ENCODE data around the gene FANK1.
"Not testable (repeated sequence)": the region's sequence is repeated elsewhere in the genome, so short reads cannot be mapped to it uniquely, and the experiment has no call there.

FANK1 gene

DNA sequence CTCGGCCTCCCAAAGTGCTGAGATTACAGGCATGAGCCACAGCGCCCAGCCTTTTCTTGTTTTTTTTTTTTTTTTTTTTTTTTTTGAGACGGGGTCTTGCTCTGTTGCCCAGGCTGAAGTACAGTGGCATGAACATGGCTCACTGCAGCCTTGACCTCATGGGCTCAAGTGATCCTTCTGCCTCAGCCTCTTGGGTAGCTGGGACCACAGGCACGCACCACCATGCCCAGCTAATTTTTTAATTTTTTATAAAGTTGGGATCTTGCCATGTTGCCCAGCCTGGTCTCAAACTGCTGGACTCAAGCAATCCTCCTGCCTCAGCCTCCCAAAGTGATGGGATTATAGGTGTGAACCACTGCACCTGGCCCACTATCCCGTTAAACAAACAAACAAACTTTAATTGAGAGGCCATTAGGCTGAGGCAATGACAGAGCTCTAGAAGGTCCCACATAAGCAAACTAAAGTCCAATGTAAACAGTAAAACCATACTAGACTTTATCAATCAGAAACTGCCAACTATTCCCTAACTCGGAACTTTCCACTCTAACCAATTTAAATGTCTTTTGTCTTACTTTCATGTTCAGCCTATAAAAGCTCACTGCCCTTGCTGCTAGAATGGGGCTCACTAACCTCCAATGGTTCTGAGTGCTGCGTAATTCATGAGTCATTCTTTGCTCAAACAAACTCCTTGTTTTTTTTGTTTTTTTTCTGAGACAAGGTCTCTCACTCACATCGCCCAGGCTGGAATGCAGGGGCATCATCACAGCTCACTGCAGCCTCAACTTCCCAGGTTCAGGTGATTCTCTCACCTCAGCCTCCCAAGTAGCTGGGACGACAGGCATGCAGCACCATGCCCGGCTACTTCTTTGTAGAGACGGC is 17.2 kb upstream of the FANK1 start:
- Histone ChIP-seq H3K27me3 (ENCODE audit: insufficient read depth, insufficient read length) (no peaks in the 10 kb centered on the region), H3K4me3 (ENCODE audit: insufficient read length, low read depth) (no peak overlapping the region), H3K9ac (ENCODE audit: insufficient read length, low read depth) (no peak overlapping the region), H3K9me3 (ENCODE audit: insufficient read depth, low read length) (peaks cover 15% of the 10 kb centered on the region), H3K36me3 (ENCODE audit: insufficient read depth, insufficient read length, low read length) (peaks cover 8% of the 10 kb centered on the region), H3K4me1 (ENCODE audit: insufficient read depth, insufficient read length) (peaks cover 2% of the 10 kb centered on the region)
- no peak for DNase-seq (ENCODE audit: low read depth, low spot score)
- TF ChIP-seq SUZ12 (IDR thresholded peaks at IDR 0.05; ENCODE audit: extremely low read depth, insufficient read depth, insufficient read length) (no peak), YY1 (IDR thresholded peaks at IDR 0.05; ENCODE audit: insufficient read depth, insufficient read length) (no peak), ZNF274 (IDR thresholded peaks at IDR 0.05; ENCODE audit: low read depth, low read length) (no peak)

DNA sequence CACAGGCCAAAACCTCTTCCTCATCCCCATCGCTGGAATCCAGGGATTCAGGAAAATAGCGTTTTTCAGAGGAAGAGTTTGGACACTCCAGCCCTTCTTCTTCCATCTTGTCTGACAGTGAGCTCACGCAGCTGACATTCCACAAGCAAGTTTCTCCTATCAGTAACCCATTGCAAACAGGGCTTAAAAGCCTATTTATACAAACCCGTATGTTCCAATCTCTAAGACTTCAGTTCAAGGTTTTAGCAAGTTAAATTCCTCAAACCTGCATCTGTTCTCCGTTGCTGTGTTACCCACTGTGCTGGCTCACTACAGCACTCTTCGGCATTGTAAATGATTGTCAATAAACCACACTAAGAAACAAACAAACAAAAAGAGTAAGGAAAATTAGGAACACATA is 15.6 kb upstream of the FANK1 start:
- DNase-seq (ENCODE audit: low read depth, low spot score) = no peak
- TF ChIP-seq ZNF274 (IDR thresholded peaks at IDR 0.05; ENCODE audit: low read depth, low read length) (no peak), YY1 (IDR thresholded peaks at IDR 0.05; ENCODE audit: insufficient read depth, insufficient read length) (no peak), SUZ12 (IDR thresholded peaks at IDR 0.05; ENCODE audit: extremely low read depth, insufficient read depth, insufficient read length) (no peak)
- Histone ChIP-seq H3K4me3 (ENCODE audit: insufficient read length, low read depth) (no peak overlapping the region), H3K9ac (ENCODE audit: insufficient read length, low read depth) (no peak overlapping the region), H3K27me3 (ENCODE audit: insufficient read depth, insufficient read length) (no peaks in the 10 kb centered on the region), H3K36me3 (ENCODE audit: insufficient read depth, insufficient read length, low read length) (peaks cover 13% of the 10 kb centered on the region), H3K4me1 (ENCODE audit: insufficient read depth, insufficient read length) (peaks cover 2% of the 10 kb centered on the region), H3K9me3 (ENCODE audit: insufficient read depth, low read length) (peaks cover 12% of the 10 kb centered on the region)

DNA sequence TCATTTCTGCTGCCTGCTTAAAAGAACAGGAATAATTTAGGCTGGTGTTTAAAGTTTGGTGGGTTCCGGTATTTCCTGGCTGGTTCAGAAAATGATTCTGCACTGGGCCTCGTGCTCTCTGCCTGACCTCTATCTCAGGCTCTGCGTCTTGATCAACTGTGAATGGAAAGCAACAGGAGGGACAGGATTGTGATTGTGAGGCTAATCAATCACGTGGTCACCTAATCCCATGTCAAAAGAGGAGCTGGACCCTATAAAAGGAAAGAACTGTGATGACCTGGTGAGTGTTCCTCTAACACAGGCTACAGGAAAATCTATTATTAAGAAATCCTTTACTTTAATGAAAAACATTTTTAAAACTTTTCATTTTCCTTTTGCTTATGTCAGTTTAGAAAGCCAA is 15.2 kb upstream of the FANK1 start, which contains the start of gene DHX32:
DHX32 (minus strand) TSS at position 101 of the 400 bp plus-strand sequence. CDS start 468 bp downstream, outside the sequence.
- Histone ChIP-seq H3K4me3 (ENCODE audit: insufficient read length, low read depth) (no peak within 1 kb of the TSS), H3K36me3 (ENCODE audit: insufficient read depth, insufficient read length, low read length) (peaks cover 9% of the 10 kb centered on the region), H3K9me3 (ENCODE audit: insufficient read depth, low read length) (peaks cover 7% of the 10 kb centered on the region), H3K9ac (ENCODE audit: insufficient read length, low read depth) (no peak within 1 kb of the TSS), H3K4me1 (ENCODE audit: insufficient read depth, insufficient read length) (peaks cover 2% of the 10 kb centered on the region), H3K27me3 (ENCODE audit: insufficient read depth, insufficient read length) (no peaks in the 10 kb centered on the region)
- DNase-seq (ENCODE audit: low read depth, low spot score) = peak; percentile 75
- TF ChIP-seq ZNF274 (IDR thresholded peaks at IDR 0.05; ENCODE audit: low read depth, low read length) (no peak), YY1 (IDR thresholded peaks at IDR 0.05; ENCODE audit: insufficient read depth, insufficient read length) (no peak), SUZ12 (IDR thresholded peaks at IDR 0.05; ENCODE audit: extremely low read depth, insufficient read depth, insufficient read length) (no peak)

DNA sequence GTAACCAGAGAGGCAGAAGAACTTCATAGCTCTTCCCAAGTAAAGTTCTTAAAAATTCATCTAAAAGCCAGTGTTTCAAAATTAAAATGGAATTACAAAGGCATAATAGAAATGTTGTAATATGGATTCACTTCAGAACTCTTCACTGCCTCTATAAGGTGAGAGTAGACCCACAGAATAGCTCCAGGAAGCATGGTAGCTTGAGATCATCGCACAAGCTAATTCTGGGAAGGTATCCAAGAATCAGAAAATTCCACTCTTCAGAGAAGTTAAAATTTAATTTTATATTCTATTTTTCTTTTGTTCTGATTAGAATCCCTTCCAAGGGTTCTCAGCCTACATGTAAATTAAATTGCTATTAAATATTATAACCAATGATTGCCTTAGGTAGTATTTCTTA is 13.8 kb upstream of the FANK1 start:
- DNase-seq (ENCODE audit: low read depth, low spot score) = no peak
- Histone ChIP-seq H3K27me3 (ENCODE audit: insufficient read depth, insufficient read length) (no peaks in the 10 kb centered on the region), H3K4me1 (ENCODE audit: insufficient read depth, insufficient read length) (peaks cover 2% of the 10 kb centered on the region), H3K9ac (ENCODE audit: insufficient read length, low read depth) (no peak overlapping the region), H3K9me3 (ENCODE audit: insufficient read depth, low read length) (no peaks in the 10 kb centered on the region), H3K4me3 (ENCODE audit: insufficient read length, low read depth) (no peak overlapping the region), H3K36me3 (ENCODE audit: insufficient read depth, insufficient read length, low read length) (peaks cover 5% of the 10 kb centered on the region)
- TF ChIP-seq ZNF274 (IDR thresholded peaks at IDR 0.05; ENCODE audit: low read depth, low read length) (no peak), YY1 (IDR thresholded peaks at IDR 0.05; ENCODE audit: insufficient read depth, insufficient read length) (no peak), SUZ12 (IDR thresholded peaks at IDR 0.05; ENCODE audit: extremely low read depth, insufficient read depth, insufficient read length) (no peak)

DNA sequence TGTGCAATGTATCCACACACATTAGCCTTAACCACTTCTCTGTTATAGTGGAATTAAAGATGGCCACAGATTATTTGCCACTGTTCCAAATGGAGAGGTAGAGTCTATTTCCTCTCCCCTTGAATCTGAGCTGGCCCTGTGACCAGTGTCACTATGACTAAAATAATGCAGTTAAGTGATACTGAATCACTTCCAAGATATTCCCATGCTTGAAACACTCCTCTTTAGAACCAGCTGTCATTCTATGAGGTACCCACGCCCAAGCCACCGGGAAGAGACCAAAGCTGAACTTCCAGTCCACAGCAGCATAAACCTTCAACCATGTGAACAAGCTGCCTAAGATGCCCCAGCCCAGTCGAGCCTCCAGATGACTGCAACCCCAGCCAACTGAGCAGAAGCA is 13.2 kb upstream of the FANK1 start:
- DNase-seq (ENCODE audit: low read depth, low spot score) = no peak
- Histone ChIP-seq H3K36me3 (ENCODE audit: insufficient read depth, insufficient read length, low read length) (peaks cover 5% of the 10 kb centered on the region), H3K9me3 (ENCODE audit: insufficient read depth, low read length) (no peaks in the 10 kb centered on the region), H3K4me3 (ENCODE audit: insufficient read length, low read depth) (no peak overlapping the region), H3K27me3 (ENCODE audit: insufficient read depth, insufficient read length) (no peaks in the 10 kb centered on the region), H3K4me1 (ENCODE audit: insufficient read depth, insufficient read length) (peaks cover 2% of the 10 kb centered on the region), H3K9ac (ENCODE audit: insufficient read length, low read depth) (no peak overlapping the region)
- TF ChIP-seq YY1 (IDR thresholded peaks at IDR 0.05; ENCODE audit: insufficient read depth, insufficient read length) (no peak), SUZ12 (IDR thresholded peaks at IDR 0.05; ENCODE audit: extremely low read depth, insufficient read depth, insufficient read length) (no peak), ZNF274 (IDR thresholded peaks at IDR 0.05; ENCODE audit: low read depth, low read length) (no peak)

DNA sequence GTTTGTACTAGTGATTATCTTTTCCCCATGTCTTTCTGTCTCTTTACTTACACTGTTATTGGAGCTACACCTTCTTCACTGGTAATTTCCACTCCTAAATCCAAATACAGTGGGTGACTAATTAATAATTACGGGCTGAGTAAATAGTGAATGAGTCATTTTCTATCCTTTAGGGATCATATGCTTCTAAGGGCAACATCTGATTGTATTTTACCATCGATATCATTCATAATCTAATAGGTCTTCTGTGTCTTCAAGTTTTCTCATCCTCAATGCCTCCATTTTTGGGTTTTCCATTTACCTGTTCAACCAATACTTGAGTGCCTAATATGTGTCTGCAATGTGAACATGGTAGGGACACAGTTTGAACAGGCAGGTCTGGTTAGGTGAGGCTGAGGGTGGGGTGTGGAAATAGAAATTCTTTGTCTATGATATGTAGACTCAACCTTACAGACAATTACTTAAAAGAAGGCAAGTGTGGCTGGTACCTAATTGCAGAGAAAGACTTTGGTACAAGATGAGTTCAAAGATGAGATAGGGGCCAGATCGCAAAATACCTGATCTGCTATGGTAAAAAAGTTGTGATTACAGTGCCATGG is 9.4 kb upstream of the FANK1 start:
- no peak overlapping the region for H3K9ac ChIP-seq (ENCODE audit: insufficient read length, low read depth)
- TF ChIP-seq YY1 (IDR thresholded peaks at IDR 0.05; ENCODE audit: insufficient read depth, insufficient read length) (no peak), SUZ12 (IDR thresholded peaks at IDR 0.05; ENCODE audit: extremely low read depth, insufficient read depth, insufficient read length) (no peak), ZNF274 (IDR thresholded peaks at IDR 0.05; ENCODE audit: low read depth, low read length) (no peak)
- peaks cover 5% of the 10 kb centered on the region for H3K36me3 ChIP-seq (ENCODE audit: insufficient read depth, insufficient read length, low read length)
- DNase-seq (ENCODE audit: low read depth, low spot score) = no peak
- no peaks in the 10 kb centered on the region for H3K9me3 ChIP-seq (ENCODE audit: insufficient read depth, low read length)
- H3K27me3 ChIP-seq (ENCODE audit: insufficient read depth, insufficient read length) = no peaks in the 10 kb centered on the region
- no peaks in the 10 kb centered on the region for H3K4me1 ChIP-seq (ENCODE audit: insufficient read depth, insufficient read length)
- H3K4me3 ChIP-seq (ENCODE audit: insufficient read length, low read depth) = no peak overlapping the region

DNA sequence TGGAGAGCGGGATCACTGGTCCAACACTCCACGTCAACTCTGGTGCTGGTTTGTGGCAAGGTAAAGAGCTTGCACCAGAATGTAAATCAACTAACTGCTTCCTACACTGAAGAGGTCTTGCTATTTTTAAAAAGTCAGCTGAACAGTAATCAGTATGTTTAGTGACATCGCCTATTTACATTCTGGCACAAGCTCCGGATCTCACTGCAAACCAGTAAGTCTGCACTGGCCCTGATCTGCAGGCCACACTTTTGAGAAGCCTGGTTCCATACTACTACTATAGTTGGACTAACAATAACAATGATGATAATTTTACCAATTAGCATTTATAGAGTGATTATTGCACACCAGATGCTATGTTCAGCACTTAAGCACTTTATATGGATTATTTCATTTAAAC is 6.9 kb upstream of the FANK1 start:
- H3K4me3 ChIP-seq (ENCODE audit: insufficient read length, low read depth); H3K27me3 ChIP-seq (ENCODE audit: insufficient read depth, insufficient read length); H3K4me1 ChIP-seq (ENCODE audit: insufficient read depth, insufficient read length); H3K9ac ChIP-seq (ENCODE audit: insufficient read length, low read depth); H3K9me3 ChIP-seq (ENCODE audit: insufficient read depth, low read length); H3K36me3 ChIP-seq (ENCODE audit: insufficient read depth, insufficient read length, low read length); DNase-seq (ENCODE audit: low read depth, low spot score): not testable (repeated sequence)

DNA sequence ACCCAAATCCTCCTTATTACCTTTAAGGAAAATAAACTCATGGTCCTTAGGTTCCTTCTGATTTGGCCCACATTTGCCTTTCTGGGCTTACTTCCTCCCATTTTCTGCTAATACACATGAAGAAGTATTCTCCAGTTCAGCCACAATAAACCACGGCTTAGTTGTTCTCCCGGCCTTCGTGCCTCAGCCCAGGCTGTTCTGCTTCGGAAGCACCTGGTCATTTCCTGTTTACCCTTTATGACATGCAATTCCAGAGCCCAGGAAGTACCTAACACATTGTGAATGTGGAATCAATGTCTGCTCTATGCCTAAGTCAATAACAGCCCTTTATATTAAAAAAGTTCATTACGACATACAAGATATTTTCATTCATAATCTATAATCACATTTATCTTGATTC is 4.0 kb upstream of the FANK1 start:
- not testable (repeated sequence) for H3K9me3 ChIP-seq (ENCODE audit: insufficient read depth, low read length); H3K27me3 ChIP-seq (ENCODE audit: insufficient read depth, insufficient read length); DNase-seq (ENCODE audit: low read depth, low spot score); H3K9ac ChIP-seq (ENCODE audit: insufficient read length, low read depth); H3K4me1 ChIP-seq (ENCODE audit: insufficient read depth, insufficient read length); H3K36me3 ChIP-seq (ENCODE audit: insufficient read depth, insufficient read length, low read length); H3K4me3 ChIP-seq (ENCODE audit: insufficient read length, low read depth)

DNA sequence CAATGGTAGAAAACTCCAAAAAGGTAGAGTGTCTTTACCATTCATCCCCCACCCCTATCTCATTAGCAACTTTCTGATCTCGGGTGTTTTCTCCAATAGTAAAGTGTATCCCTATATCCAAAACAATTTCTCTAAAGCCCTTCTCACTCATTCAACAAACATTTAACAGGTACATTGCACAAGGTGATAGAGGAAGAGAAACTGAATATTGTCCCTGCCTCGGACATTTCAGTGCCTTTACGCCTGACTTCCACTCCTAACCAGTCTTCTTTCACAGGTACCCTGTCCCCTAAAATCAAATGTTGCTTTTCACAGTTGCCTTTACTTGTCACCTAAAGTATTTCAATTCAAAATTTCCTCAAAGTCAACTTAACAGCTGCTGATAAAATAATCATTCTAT is 2.2 kb upstream of the FANK1 start:
- not testable (repeated sequence) for H3K27me3 ChIP-seq (ENCODE audit: insufficient read depth, insufficient read length); H3K4me1 ChIP-seq (ENCODE audit: insufficient read depth, insufficient read length); H3K9me3 ChIP-seq (ENCODE audit: insufficient read depth, low read length); H3K4me3 ChIP-seq (ENCODE audit: insufficient read length, low read depth); H3K9ac ChIP-seq (ENCODE audit: insufficient read length, low read depth); H3K36me3 ChIP-seq (ENCODE audit: insufficient read depth, insufficient read length, low read length); DNase-seq (ENCODE audit: low read depth, low spot score)

Data from NT2/D1 (cell line).